Germinal center (tissue), 1 donor: Measurements from ENCODE around the gene LARP4B.

ENCODE experiments used
- DNase-seq: peaks from one replicate; pipeline ENCODE4 v3.0.0; 2012; ENCODE audit warnings: mixed read lengths, low spot score

The LARP4B gene

DNA sequence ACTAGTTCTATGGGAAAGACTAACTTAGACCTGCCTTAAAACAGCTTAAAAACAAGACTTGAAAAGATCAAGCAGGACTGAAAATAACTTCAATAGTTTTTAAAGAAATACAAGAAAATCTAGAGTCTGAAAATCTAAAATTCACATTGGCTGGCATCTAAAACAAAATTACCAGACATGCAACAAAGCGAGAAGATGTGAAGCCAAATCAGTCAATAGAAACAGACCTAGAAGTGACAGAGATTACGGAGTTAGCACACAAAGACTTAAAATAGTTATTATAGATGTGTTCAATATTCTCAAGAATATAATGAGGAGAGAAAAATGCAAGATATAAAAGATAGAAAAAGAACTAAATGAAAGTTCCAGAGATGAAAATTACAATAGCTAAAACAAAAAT is 163.7 kb downstream of the LARP4B start:
- DNase-seq = no peak

- DNase-seq = no peak
Observed at GRCh38 chr10:767211-767610, 164.3 kb downstream of the LARP4B start.

DNA sequence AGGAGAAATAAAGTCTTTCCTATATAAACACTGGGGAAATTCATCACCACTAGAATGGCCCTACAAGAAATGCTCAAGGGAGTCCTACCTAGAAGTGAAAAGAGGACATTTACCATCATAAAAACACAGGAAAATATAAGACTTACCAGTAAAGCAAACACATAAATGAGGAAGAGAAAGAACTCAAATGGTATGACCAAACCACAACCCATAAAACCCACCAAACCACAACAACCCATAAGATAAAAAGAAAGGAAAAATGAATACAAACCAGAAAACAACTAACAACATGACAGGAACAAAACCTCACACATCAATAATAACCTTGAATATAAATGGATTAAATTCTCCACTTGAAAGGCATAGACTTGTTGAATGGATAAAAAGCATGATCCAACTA is 170.1 kb downstream of the LARP4B start:
- DNase-seq = no peak

- no peak for DNase-seq
Observed at GRCh38 chr10:760622-761021, 170.9 kb downstream of the LARP4B start.

DNA sequence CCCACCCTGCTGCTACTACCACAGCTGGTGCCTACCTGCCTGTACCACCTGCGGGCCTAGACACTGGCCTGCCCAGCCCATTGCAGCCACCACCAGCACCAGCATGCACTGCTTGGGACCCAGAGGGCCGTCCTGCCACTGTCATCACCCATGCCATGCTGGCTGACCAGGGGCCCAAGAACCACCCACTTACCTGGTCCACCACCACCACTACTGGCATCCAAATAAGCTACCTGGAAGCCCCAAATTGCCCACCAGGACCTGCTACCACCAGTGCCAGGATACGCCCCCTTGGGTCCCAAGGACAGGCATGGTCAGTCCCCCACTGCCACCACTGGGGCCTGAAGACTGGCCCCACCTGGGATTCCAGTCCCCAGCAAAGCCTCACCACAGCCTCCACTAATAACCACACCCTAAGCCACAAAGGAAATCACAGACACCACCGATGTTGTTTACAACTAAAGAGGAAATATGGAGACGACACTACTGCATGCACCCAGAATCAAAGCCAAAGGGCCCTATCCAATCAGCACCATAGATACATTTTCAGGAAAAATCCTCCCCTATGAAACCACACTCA is 171.5 kb downstream of the LARP4B start:
- DNase-seq = no peak
